SK-N-SH (cell line): ENCODE data around the gene ZNF71.

ENCODE experiments used
- EP300 ChIP-seq, 2 experiments: IDR thresholded peaks; 2 replicates each; pipeline versions ENCODE4 v1.4.0 to v1.6.1; 2012; ENCODE audit warnings: borderline replicate concordance in 1 of 2, low read depth in 1 of 2, low read length in 1 of 2
- EZH2phosphoT487 ChIP-seq: fragments of 200-600 bp; sonication (generic); IDR thresholded peaks from 2 replicates; pipeline ENCODE4 v1.6.1; 2017; ENCODE audit warnings: low read depth, mixed run types, mild to moderate bottlenecking, antibody characterized with exemption, moderate library complexity, borderline replicate concordance
- FOXJ3 ChIP-seq: sonication (generic); formaldehyde crosslinking; IDR thresholded peaks from 2 replicates; pipeline ENCODE4 v1.5.1; 2020; ENCODE audit warnings: mild to moderate bottlenecking, missing genetic modification reagents
- GABPA ChIP-seq: IDR thresholded peaks from 2 replicates; pipeline ENCODE4 v1.4.0; 2012; ENCODE audit warnings: low read depth, mild to moderate bottlenecking
- JUND ChIP-seq: IDR thresholded peaks from 2 replicates; pipeline ENCODE4 v1.4.0; 2012
- POLR2AphosphoS5 ChIP-seq: IDR thresholded peaks from 2 replicates; pipeline ENCODE4 v1.6.1; 2012; ENCODE audit warnings: low read depth, low read length
- RAD21 ChIP-seq: IDR thresholded peaks from 2 replicates; pipeline ENCODE4 v1.6.1; 2012; ENCODE audit warnings: mild to moderate bottlenecking, low read length
- RFX5 ChIP-seq: IDR thresholded peaks from 2 replicates; pipeline ENCODE4 v1.6.1; 2012; ENCODE audit warnings: mild to moderate bottlenecking, improper control_type of control experiment, low read length
- SMC3 ChIP-seq: IDR thresholded peaks from 2 replicates; pipeline ENCODE4 v1.6.1; 2012; ENCODE audit warnings: low read depth, low read length, improper control_type of control experiment
- TF ChIP-seq, protein P1 (sequence below): fragments of 200-600 bp; sonication (generic); IDR thresholded peaks from 2 replicates; pipeline ENCODE4 v1.6.1; 2017; ENCODE audit warnings: antibody characterized with exemption, mild to moderate bottlenecking, moderate library complexity
- TF ChIP-seq, protein P2 (sequence below): IDR thresholded peaks from 2 replicates; pipeline ENCODE4; 2012
- TF ChIP-seq, protein P3 (sequence below): fragments of 150-350 bp; IDR thresholded peaks from 2 replicates; pipeline ENCODE4 v1.6.1; 2017; ENCODE audit warnings: antibody characterized with exemption, low read length, low read depth, borderline replicate concordance

GRCh38 chr19:56554272-56554869 lies 40.7 kb upstream of the ZNF71 start:
- TF ChIP-seq RAD21 = no peak
- TF ChIP-seq RFX5 = no peak
- TF ChIP-seq, protein P1, sequence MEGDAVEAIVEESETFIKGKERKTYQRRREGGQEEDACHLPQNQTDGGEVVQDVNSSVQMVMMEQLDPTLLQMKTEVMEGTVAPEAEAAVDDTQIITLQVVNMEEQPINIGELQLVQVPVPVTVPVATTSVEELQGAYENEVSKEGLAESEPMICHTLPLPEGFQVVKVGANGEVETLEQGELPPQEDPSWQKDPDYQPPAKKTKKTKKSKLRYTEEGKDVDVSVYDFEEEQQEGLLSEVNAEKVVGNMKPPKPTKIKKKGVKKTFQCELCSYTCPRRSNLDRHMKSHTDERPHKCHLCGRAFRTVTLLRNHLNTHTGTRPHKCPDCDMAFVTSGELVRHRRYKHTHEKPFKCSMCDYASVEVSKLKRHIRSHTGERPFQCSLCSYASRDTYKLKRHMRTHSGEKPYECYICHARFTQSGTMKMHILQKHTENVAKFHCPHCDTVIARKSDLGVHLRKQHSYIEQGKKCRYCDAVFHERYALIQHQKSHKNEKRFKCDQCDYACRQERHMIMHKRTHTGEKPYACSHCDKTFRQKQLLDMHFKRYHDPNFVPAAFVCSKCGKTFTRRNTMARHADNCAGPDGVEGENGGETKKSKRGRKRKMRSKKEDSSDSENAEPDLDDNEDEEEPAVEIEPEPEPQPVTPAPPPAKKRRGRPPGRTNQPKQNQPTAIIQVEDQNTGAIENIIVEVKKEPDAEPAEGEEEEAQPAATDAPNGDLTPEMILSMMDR = no peak
- TF ChIP-seq POLR2AphosphoS5 = no peak
- no peak for TF ChIP-seq EZH2phosphoT487
- no peak for TF ChIP-seq FOXJ3 (CRISPR knock-in tag)
- no peak for TF ChIP-seq JUND
- TF ChIP-seq SMC3 = no peak
- TF ChIP-seq GABPA = no peak
- TF ChIP-seq, protein P2, sequence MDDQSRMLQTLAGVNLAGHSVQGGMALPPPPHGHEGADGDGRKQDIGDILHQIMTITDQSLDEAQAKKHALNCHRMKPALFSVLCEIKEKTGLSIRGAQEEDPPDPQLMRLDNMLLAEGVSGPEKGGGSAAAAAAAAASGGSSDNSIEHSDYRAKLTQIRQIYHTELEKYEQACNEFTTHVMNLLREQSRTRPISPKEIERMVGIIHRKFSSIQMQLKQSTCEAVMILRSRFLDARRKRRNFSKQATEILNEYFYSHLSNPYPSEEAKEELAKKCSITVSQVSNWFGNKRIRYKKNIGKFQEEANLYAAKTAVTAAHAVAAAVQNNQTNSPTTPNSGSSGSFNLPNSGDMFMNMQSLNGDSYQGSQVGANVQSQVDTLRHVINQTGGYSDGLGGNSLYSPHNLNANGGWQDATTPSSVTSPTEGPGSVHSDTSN = no peak
- no peak for TF ChIP-seq EP300 (IDR thresholded peaks at IDR 0.05; ENCODE audit: borderline replicate concordance in 1 of 2, low read depth in 1 of 2, low read length in 1 of 2)
- TF ChIP-seq, protein P3, sequence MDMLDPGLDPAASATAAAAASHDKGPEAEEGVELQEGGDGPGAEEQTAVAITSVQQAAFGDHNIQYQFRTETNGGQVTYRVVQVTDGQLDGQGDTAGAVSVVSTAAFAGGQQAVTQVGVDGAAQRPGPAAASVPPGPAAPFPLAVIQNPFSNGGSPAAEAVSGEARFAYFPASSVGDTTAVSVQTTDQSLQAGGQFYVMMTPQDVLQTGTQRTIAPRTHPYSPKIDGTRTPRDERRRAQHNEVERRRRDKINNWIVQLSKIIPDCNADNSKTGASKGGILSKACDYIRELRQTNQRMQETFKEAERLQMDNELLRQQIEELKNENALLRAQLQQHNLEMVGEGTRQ = no peak
